ENCODE data around the gene AMMECR1. TPM values are rescaled to one million over a fixed set of nuclear protein-coding genes. Genes with fewer than 3 reads are reported as not detected.

AMMECR1 gene
- total and polyA plus RNA-seq, 5 experiments from 2014 or later: 4.7 to 12.1 (median 6.6) TPM

GRCh38 chrX:110218591-110218990 is 99.3 kb downstream of the AMMECR1 start:
- H3K36me3 Mint-ChIP-seq: peaks cover 0 to 10% (median 0%) of the 10 kb centered on the region in 3 donors
- H3K4me1 Mint-ChIP-seq: peaks cover 6 to 38% (median 16%) of the 10 kb centered on the region in 4 donors
- DNase-seq (no peak), ATAC-seq (no peak)
- peaks cover 0 to 5% (median 0%) of the 10 kb centered on the region in 9 donors for H3K9me3 Mint-ChIP-seq
- H3K27me3 Mint-ChIP-seq: no peaks in the 10 kb centered on the region
- H3K4me3 Mint-ChIP-seq: no peak overlapping the region
- H3K27ac Mint-ChIP-seq: no peak overlapping the region
- POLR2A ChIA-PET: no interaction called here

- Mint-ChIP-seq H3K9me3 (no peaks in the 10 kb centered on the region), H3K36me3 (peaks cover 0 to 12% (median 0%) of the 10 kb centered on the region in 3 donors), H3K27me3 (no peaks in the 10 kb centered on the region), H3K27ac (no peak overlapping the region), H3K4me1 (peaks cover 6 to 33% (median 12%) of the 10 kb centered on the region in 4 donors), H3K4me3 (no peak overlapping the region)
- no peak for ATAC-seq
- POLR2A ChIA-PET: no interaction called here
- DNase-seq: no peak
Observed at GRCh38 chrX:110216027-110216426, 101.9 kb downstream of the AMMECR1 start.

DNA sequence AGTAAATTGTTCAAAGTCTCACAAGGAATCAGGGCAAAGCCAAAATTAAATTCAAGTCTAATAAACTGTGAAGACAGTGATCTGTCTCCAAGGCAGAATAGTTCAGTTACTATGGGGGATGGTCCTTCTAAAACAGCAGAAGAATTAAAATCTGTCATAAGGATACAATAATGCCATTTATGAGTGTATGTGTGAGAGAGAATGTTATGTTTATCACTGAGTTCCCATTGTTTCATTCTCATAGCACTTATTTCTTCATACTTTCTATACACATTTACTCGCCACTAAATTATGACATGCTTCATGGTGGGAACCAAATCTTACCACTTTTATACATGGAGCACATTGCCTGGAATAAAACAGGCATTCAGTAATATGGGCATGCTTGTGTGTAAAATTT is 102.5 kb downstream of the AMMECR1 start:
- Mint-ChIP-seq H3K36me3 (peaks cover 0 to 12% (median 0%) of the 10 kb centered on the region in 3 donors), H3K4me3 (no peak overlapping the region), H3K27me3 (no peaks in the 10 kb centered on the region), H3K9me3 (no peaks in the 10 kb centered on the region), H3K27ac (peak overlapping the region in 1 of 10 donors; percentile 19), H3K4me1 (peaks cover 6 to 33% (median 11%) of the 10 kb centered on the region in 4 donors)
- no peak for ATAC-seq
- POLR2A ChIA-PET: no interaction called here
- DNase-seq: no peak

DNA sequence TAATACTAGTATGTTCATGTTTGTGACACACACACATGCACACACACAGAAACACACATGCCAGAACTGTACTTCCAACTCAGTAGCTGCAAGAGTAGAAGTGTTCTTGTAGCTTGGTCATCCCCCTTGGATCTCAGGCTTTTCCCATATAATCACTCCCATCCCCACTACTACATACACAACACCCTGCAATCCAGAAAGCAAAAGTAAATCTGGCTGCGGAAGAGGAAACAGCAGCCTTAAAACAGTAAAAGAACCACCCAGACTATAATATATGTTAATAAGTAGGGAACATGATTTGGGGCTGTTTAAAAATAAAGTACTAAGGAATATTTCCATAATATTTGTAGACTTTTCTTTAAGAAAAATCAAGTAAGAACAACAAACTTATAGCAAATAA is 103.2 kb downstream of the AMMECR1 start:
- peaks cover 6 to 28% (median 11%) of the 10 kb centered on the region in 4 donors for H3K4me1 Mint-ChIP-seq
- peaks cover 0 to 14% (median 0%) of the 10 kb centered on the region in 3 donors for H3K36me3 Mint-ChIP-seq
- POLR2A ChIA-PET: no interaction called here
- ATAC-seq: no peak
- no peak for DNase-seq
- H3K27ac Mint-ChIP-seq: no peak overlapping the region
- no peaks in the 10 kb centered on the region for H3K27me3 Mint-ChIP-seq
- no peaks in the 10 kb centered on the region for H3K9me3 Mint-ChIP-seq
- no peak overlapping the region for H3K4me3 Mint-ChIP-seq

DNA sequence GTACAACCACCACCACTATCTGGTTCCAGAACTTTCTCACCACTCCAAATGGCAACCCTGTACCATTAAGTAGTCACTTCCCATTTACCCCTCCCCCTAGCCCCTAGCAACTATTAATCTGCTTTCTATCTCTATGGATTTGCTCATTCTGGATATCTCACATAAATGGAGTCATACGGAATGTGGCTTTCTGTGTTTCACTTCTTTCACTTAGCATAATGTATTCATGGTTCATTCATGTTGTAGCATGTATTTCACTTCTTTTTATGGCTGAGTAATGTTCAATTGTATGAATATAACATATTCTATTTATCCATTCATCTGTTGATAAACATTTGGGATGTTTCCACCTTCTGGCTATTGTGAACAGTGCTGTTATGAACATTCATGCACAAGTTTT is 104.7 kb downstream of the AMMECR1 start:
- POLR2A ChIA-PET: no interaction called here
- peaks cover 6 to 24% (median 10%) of the 10 kb centered on the region in 4 donors for H3K4me1 Mint-ChIP-seq

GRCh38 chrX:110212299-110212698 is 105.6 kb downstream of the AMMECR1 start:
- POLR2A ChIA-PET: no interaction called here
- Mint-ChIP-seq H3K27me3 (no peaks in the 10 kb centered on the region), H3K36me3 (peaks cover 0 to 21% (median 2%) of the 10 kb centered on the region in 3 donors), H3K4me1 (peaks cover 2 to 15% (median 3%) of the 10 kb centered on the region in 4 donors), H3K4me3 (no peak overlapping the region), H3K9me3 (no peaks in the 10 kb centered on the region), H3K27ac (no peak overlapping the region)
- ATAC-seq: no peak
- no peak for DNase-seq

More for the DNA sequence above, 104.7 kb downstream of the AMMECR1 start:
- Mint-ChIP-seq H3K4me3 (no peak overlapping the region), H3K27me3 (no peaks in the 10 kb centered on the region), H3K36me3 (peaks cover 0 to 17% (median 0%) of the 10 kb centered on the region in 3 donors), H3K9me3 (no peaks in the 10 kb centered on the region), H3K27ac (no peak overlapping the region)
- ATAC-seq (no peak), DNase-seq (no peak)

- H3K27ac Mint-ChIP-seq: no peak overlapping the region
- H3K4me3 Mint-ChIP-seq: no peak overlapping the region
- POLR2A ChIA-PET: no interaction called here
- H3K27me3 Mint-ChIP-seq: no peaks in the 10 kb centered on the region
- no peak for ATAC-seq
- no peaks in the 10 kb centered on the region for H3K9me3 Mint-ChIP-seq
- peaks cover 0 to 9% (median 4%) of the 10 kb centered on the region in 4 donors for H3K4me1 Mint-ChIP-seq
- DNase-seq: no peak
- H3K36me3 Mint-ChIP-seq: peaks cover 0 to 21% (median 3%) of the 10 kb centered on the region in 3 donors
Observed at GRCh38 chrX:110211340-110211739, 106.5 kb downstream of the AMMECR1 start.

GRCh38 chrX:110210417-110211139 is 107.3 kb downstream of the AMMECR1 start:
- DNase-seq: no peak
- H3K27ac Mint-ChIP-seq: no peak overlapping the region
- no peaks in the 10 kb centered on the region for H3K9me3 Mint-ChIP-seq
- H3K27me3 Mint-ChIP-seq: no peaks in the 10 kb centered on the region
- no peak for ATAC-seq
- H3K4me1 Mint-ChIP-seq: peaks cover 0 to 8% (median 5%) of the 10 kb centered on the region in 4 donors
- POLR2A ChIA-PET: no interaction called here
- H3K36me3 Mint-ChIP-seq: peaks cover 0 to 18% (median 3%) of the 10 kb centered on the region in 3 donors
- no peak overlapping the region for H3K4me3 Mint-ChIP-seq

GRCh38 chrX:110208092-110208491 is 109.8 kb downstream of the AMMECR1 start:
- POLR2A ChIA-PET: no interaction called here
- no peaks in the 10 kb centered on the region for H3K27me3 Mint-ChIP-seq
- ATAC-seq: no peak

DNA sequence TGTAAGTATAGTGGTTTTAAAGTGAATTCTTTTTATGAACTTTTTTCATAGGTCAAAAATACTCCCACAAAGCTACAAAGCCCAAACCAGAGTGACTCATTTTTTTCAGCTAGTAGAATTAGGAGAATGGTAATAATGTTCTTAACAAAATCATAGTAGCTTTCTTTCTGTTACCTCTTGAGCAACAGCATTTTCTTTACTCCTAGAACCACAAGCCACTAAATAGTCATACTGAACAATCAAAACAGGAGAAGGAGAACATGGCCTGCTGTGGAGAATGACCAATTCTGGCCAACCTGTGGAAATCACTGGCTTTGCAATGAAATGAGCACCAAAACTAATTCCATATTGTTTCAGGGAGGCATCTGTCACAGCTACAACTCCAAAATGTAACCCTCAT is 112.9 kb downstream of the AMMECR1 start:
- POLR2A ChIA-PET: no interaction called here
- H3K36me3 Mint-ChIP-seq: peaks cover 0 to 23% (median 3%) of the 10 kb centered on the region in 3 donors
- no peak overlapping the region for H3K4me3 Mint-ChIP-seq
- H3K9me3 Mint-ChIP-seq: no peaks in the 10 kb centered on the region
- ATAC-seq (no peak), DNase-seq (no peak)
- no peaks in the 10 kb centered on the region for H3K27me3 Mint-ChIP-seq
- peaks cover 0 to 8% (median 2%) of the 10 kb centered on the region in 4 donors for H3K4me1 Mint-ChIP-seq
- H3K27ac Mint-ChIP-seq: peak overlapping the region in 1 of 10 donors; percentile 52

More at GRCh38 chrX:110208092-110208491, 109.8 kb downstream of the AMMECR1 start:
- Mint-ChIP-seq H3K4me3 (no peak overlapping the region), H3K9me3 (no peaks in the 10 kb centered on the region), H3K27ac (no peak overlapping the region), H3K36me3 (peaks cover 0 to 14% (median 3%) of the 10 kb centered on the region in 3 donors), H3K4me1 (peaks cover 0 to 8% (median 2%) of the 10 kb centered on the region in 4 donors)
- no peak for DNase-seq

DNA sequence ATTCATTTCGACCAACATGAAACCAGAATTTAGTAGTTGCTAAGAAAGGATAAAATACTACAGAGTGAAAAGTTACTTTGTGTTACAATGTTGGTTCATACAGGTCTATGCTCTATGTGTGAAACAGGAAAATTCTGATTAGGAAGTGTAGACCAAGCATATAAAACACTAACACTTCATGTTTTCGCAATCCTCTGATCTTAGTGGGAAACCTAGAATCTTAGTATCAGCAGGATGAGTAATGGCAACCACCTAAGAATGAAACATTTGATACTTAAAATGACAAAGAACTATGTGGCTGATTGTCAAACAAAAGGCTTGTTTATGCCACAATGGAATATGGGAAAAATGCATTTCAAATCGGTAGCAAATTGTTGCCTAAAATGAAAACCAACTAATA is 116.1 kb downstream of the AMMECR1 start:
- no peaks in the 10 kb centered on the region for H3K9me3 Mint-ChIP-seq
- peaks cover 0 to 8% (median 1%) of the 10 kb centered on the region in 4 donors for H3K4me1 Mint-ChIP-seq
- no peak overlapping the region for H3K27ac Mint-ChIP-seq
- peaks cover 0 to 13% (median 0%) of the 10 kb centered on the region in 3 donors for H3K36me3 Mint-ChIP-seq
- DNase-seq (no peak), ATAC-seq (no peak)
- no peak overlapping the region for H3K4me3 Mint-ChIP-seq
- POLR2A ChIA-PET: no interaction called here
- no peaks in the 10 kb centered on the region for H3K27me3 Mint-ChIP-seq

DNA sequence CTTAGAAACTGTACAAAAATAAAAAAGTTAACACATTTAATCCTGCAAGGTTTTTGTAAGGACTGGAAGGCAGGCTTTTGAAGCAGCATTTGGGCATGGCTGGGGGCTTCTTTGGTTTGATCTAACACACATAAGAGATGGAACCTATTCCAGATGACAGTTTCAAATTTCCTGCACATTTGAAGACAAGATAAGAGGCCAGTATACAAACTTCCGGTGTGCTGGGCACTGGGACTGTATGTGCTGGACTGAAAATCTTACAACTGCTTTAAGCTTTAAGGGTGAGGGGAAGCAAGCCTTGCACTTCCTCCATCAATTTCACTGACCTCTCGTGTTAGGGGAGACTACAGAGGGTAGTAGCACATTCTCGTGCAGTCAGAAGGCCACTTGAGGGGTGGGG is 122.9 kb downstream of the AMMECR1 start:
- H3K9me3 Mint-ChIP-seq: no peaks in the 10 kb centered on the region
- no peak for ATAC-seq
- POLR2A ChIA-PET: no interaction called here
- DNase-seq: no peak
- peaks cover 0 to 2% (median 0%) of the 10 kb centered on the region in 4 donors for H3K4me1 Mint-ChIP-seq
- H3K4me3 Mint-ChIP-seq: no peak overlapping the region
- no peaks in the 10 kb centered on the region for H3K27me3 Mint-ChIP-seq
- H3K36me3 Mint-ChIP-seq: peaks cover 0 to 9% (median 0%) of the 10 kb centered on the region in 3 donors
- peak overlapping the region in 1 of 10 donors; percentile 40 for H3K27ac Mint-ChIP-seq

- H3K4me1 Mint-ChIP-seq: peaks cover 8 to 18% (median 13%) of the 10 kb centered on the region in 4 donors
- POLR2A ChIA-PET: no interaction called here
- H3K27me3 Mint-ChIP-seq: no peaks in the 10 kb centered on the region
- H3K4me3 Mint-ChIP-seq: no peak overlapping the region
- no peaks in the 10 kb centered on the region for H3K9me3 Mint-ChIP-seq
- peaks cover 0 to 9% (median 0%) of the 10 kb centered on the region in 3 donors for H3K36me3 Mint-ChIP-seq
- no peak for ATAC-seq
- no peak for DNase-seq
- no peak overlapping the region for H3K27ac Mint-ChIP-seq
Observed at GRCh38 chrX:110192516-110192915, 125.4 kb downstream of the AMMECR1 start.

All from naive thymus-derived CD8-positive, alpha-beta T cell (primary cell).